GM12891 (cell line): ENCODE results near the gene SH3TC1.

Experiments used
- PAX5 ChIP-seq: IDR thresholded peaks from 2 replicates; pipeline ENCODE4 v1.6.1; 2011; ENCODE audit warnings: low read length, moderate library complexity, mild to moderate bottlenecking; ENCODE audit not compliant: insufficient read depth, severe bottlenecking
- POLR2A ChIP-seq: IDR thresholded peaks from 2 replicates; pipeline ENCODE4 v1.6.1; 2011; ENCODE audit warnings: low read depth, low read length, control low read depth
- POLR2AphosphoS5 ChIP-seq: IDR thresholded peaks from 2 replicates; pipeline ENCODE4 v1.6.1; 2011; ENCODE audit warnings: low read depth, low read length, control low read depth
- POU2F2 ChIP-seq: IDR thresholded peaks from 2 replicates; pipeline ENCODE4 v1.6.1; 2011; ENCODE audit warnings: low read depth, mild to moderate bottlenecking, control low read depth, low read length, moderate library complexity
- SPI1 ChIP-seq: IDR thresholded peaks from 2 replicates; pipeline ENCODE4 v1.6.1; 2011; ENCODE audit warnings: low read depth, low read length, control low read depth
- TAF1 ChIP-seq: IDR thresholded peaks from 2 replicates; pipeline ENCODE4 v1.6.1; 2011; ENCODE audit warnings: low read depth, low read length, control low read depth

- TF ChIP-seq POLR2A (no peak), POLR2AphosphoS5 (no peak), TAF1 (no peak), PAX5 (no peak), SPI1 (no peak), POU2F2 (no peak)
Observed at GRCh38 chr4:8240211-8241041, 41.3 kb downstream of the SH3TC1 start.
